ENCODE measurements around the gene MTO1. TPM values are rescaled to one million over a fixed set of nuclear protein-coding genes. Genes with fewer than 3 reads are reported as not detected.
A peak's percentile ranks its signal among the peaks of the same experiment; 100 is the strongest.

The MTO1 gene
- total and polyA plus RNA-seq, 2 donors (not counting 1 experiment from before 2014, with no cell fraction given): 21.5 to 52.4 TPM

GRCh38 chr6:73523434-73524123 is 62.0 kb downstream of the MTO1 start:
- TF ChIP-seq CTCF (conservative IDR thresholded peaks at IDR 0.05 in 1 of 2, IDR thresholded peaks at IDR 0.05 in 1 of 2; ENCODE audit: low read depth in 1 of 2, low read length in 2 of 2) (no peak), EZH2 (IDR thresholded peaks at IDR 0.05; ENCODE audit: low read length, missing control alignments) (no peak)
- Histone ChIP-seq H3K9me3 (ENCODE audit: control insufficient read depth, insufficient read depth, low read depth, low read length) (no peaks in the 10 kb centered on the region), H3K36me3 (ENCODE audit: control insufficient read depth, insufficient read depth, low read length) (peaks cover 13% of the 10 kb centered on the region), H3K9ac (ENCODE audit: insufficient read depth, low read length) (peak overlapping the region; percentile 66), H3K4me3 (replicated peaks in 1 of 4; ENCODE audit: control extremely low read depth in 1 of 4, insufficient read depth in 1 of 4, low read depth in 3 of 4, low read length in 4 of 4) (peak overlapping the region; percentile 35 to 60 (median 48)), H3K27ac (ENCODE audit: insufficient read depth, low read length) (peak overlapping the region; percentile 84), H3K79me2 (ENCODE audit: control insufficient read depth, insufficient read depth, low read length) (peaks cover 21% of the 10 kb centered on the region), H3K4me2 (ENCODE audit: extremely low read depth, insufficient read depth, low read length) (peak overlapping the region; percentile 82), H3K4me1 (ENCODE audit: control insufficient read depth, extremely low read depth, insufficient read depth, low read length) (peaks cover 3% of the 10 kb centered on the region), H4K20me1 (ENCODE audit: control insufficient read depth, extremely low read depth, insufficient read depth, low read length) (no peaks in the 10 kb centered on the region), H2AFZ (ENCODE audit: low read length) (peak overlapping the region; percentile 84), H3K27me3 (ENCODE audit: control insufficient read depth, insufficient read depth, low read length) (no peaks in the 10 kb centered on the region)
- DNase-seq (ENCODE audit: low read depth in 2 of 2): peak; percentile 39 to 57

- H4K20me1 ChIP-seq (ENCODE audit: control insufficient read depth, extremely low read depth, insufficient read depth, low read length): no peaks in the 10 kb centered on the region
- no peak overlapping the region for H3K4me3 ChIP-seq (replicated peaks in 1 of 4; ENCODE audit: control extremely low read depth in 1 of 4, insufficient read depth in 1 of 4, low read depth in 3 of 4, low read length in 4 of 4)
- peak in 1 of 2 donors; percentile 18 for DNase-seq (ENCODE audit: low read depth in 2 of 2)
- H3K27me3 ChIP-seq (ENCODE audit: control insufficient read depth, insufficient read depth, low read length): no peaks in the 10 kb centered on the region
- H3K79me2 ChIP-seq (ENCODE audit: control insufficient read depth, insufficient read depth, low read length): peaks cover under 1% of the 10 kb centered on the region
- no peak overlapping the region for H3K27ac ChIP-seq (ENCODE audit: insufficient read depth, low read length)
- H3K9me3 ChIP-seq (ENCODE audit: control insufficient read depth, insufficient read depth, low read depth, low read length): no peaks in the 10 kb centered on the region
- TF ChIP-seq EZH2 (IDR thresholded peaks at IDR 0.05; ENCODE audit: low read length, missing control alignments) (no peak), CTCF (conservative IDR thresholded peaks at IDR 0.05 in 1 of 2, IDR thresholded peaks at IDR 0.05 in 1 of 2; ENCODE audit: low read depth in 1 of 2, low read length in 2 of 2) (no peak)
- H3K4me1 ChIP-seq (ENCODE audit: control insufficient read depth, extremely low read depth, insufficient read depth, low read length): peaks cover 3% of the 10 kb centered on the region
- H2AFZ ChIP-seq (ENCODE audit: low read length): no peak overlapping the region
- peak overlapping the region; percentile 16 for H3K4me2 ChIP-seq (ENCODE audit: extremely low read depth, insufficient read depth, low read length)
- no peaks in the 10 kb centered on the region for H3K36me3 ChIP-seq (ENCODE audit: control insufficient read depth, insufficient read depth, low read length)
- H3K9ac ChIP-seq (ENCODE audit: insufficient read depth, low read length): no peak overlapping the region
Observed at GRCh38 chr6:73525546-73526330, 64.2 kb downstream of the MTO1 start.

DNA sequence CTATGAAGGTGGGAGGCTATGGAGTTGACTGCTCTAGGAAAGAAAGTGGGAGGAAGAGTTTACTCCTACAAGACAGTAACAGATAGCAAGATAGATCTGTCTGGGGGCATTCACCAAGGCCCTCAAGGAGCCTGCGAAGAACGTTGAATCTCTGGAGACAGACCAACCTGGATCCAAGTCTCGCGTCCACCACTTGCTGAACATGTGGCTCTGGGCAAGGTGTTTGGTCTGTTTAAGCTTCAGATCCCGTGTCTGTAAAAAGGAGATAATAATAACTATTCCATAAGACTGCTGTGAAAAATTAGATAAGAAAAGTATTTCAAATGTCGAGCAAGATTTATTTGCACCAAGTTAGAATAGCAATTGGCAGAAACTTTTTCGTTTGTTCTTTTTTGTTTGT is 67.4 kb downstream of the MTO1 start:
- Histone ChIP-seq H3K27me3 (ENCODE audit: control insufficient read depth, insufficient read depth, low read length) (no peaks in the 10 kb centered on the region), H2AFZ (ENCODE audit: low read length) (no peak overlapping the region), H3K4me2 (ENCODE audit: extremely low read depth, insufficient read depth, low read length) (no peak overlapping the region), H3K9ac (ENCODE audit: insufficient read depth, low read length) (no peak overlapping the region), H3K4me1 (ENCODE audit: control insufficient read depth, extremely low read depth, insufficient read depth, low read length) (no peaks in the 10 kb centered on the region), H3K4me3 (replicated peaks in 1 of 4; ENCODE audit: control extremely low read depth in 1 of 4, insufficient read depth in 1 of 4, low read depth in 3 of 4, low read length in 4 of 4) (no peak overlapping the region), H3K36me3 (ENCODE audit: control insufficient read depth, insufficient read depth, low read length) (no peaks in the 10 kb centered on the region), H4K20me1 (ENCODE audit: control insufficient read depth, extremely low read depth, insufficient read depth, low read length) (no peaks in the 10 kb centered on the region), H3K9me3 (ENCODE audit: control insufficient read depth, insufficient read depth, low read depth, low read length) (no peaks in the 10 kb centered on the region), H3K27ac (ENCODE audit: insufficient read depth, low read length) (no peak overlapping the region), H3K79me2 (ENCODE audit: control insufficient read depth, insufficient read depth, low read length) (no peaks in the 10 kb centered on the region)
- TF ChIP-seq EZH2 (IDR thresholded peaks at IDR 0.05; ENCODE audit: low read length, missing control alignments): no peak
- TF ChIP-seq CTCF (conservative IDR thresholded peaks at IDR 0.05 in 1 of 2, IDR thresholded peaks at IDR 0.05 in 1 of 2; ENCODE audit: low read depth in 1 of 2, low read length in 2 of 2): no peak
- DNase-seq (ENCODE audit: low read depth in 2 of 2): no peak

Data from fibroblast of lung (primary cell).